MCF 10A (cell line): ENCODE data around the gene UBE2E1. TPM values are rescaled to one million over a fixed set of nuclear protein-coding genes. Genes with fewer than 3 reads are reported as not detected.

ENCODE experiments used
- BruUV-seq: library from RNA; stranded (reverse); fragments of 400-500 nt; replicated peaks from 2 replicates; lab custom pipeline; 2021; lab: Mats Ljungman, UMichigan
- CTCF ChIA-PET: fragments of 300-600 bp; sonication (Branson Sonifier 250); formaldehyde crosslinking; extraction: SDS; loops from one replicate; lab custom pipeline; 2021; ENCODE audit warnings: antibody characterized with exemption, inconsistent platforms; lab: Yijun Ruan, JAX
- POLR2A ChIA-PET: fragments of 300-600, 350-650 bp; sonication (Branson Sonifier 250); formaldehyde crosslinking; extraction: SDS; loops from one replicate; lab custom pipeline; 2020; ENCODE audit warnings: antibody characterized with exemption, inconsistent platforms; lab: Yijun Ruan, JAX
- DNase-seq: peaks from one replicate; pipeline ENCODE4 v3.0.0-alpha.2; 2018; ENCODE audit not compliant: unreplicated experiment
- H3K27ac Mint-ChIP-seq: one replicate; pipeline ENCODE4 v1.8.0; 2022; ENCODE audit warnings: mild to moderate bottlenecking, low read depth, mixed read lengths; ENCODE audit not compliant: unreplicated experiment
- H3K27me3 Mint-ChIP-seq: one replicate; pipeline ENCODE4 v1.8.0; 2022; ENCODE audit warnings: mixed read lengths; ENCODE audit not compliant: insufficient read depth, unreplicated experiment
- H3K36me3 Mint-ChIP-seq: one replicate; pipeline ENCODE4 v1.8.0; 2022; ENCODE audit warnings: mild to moderate bottlenecking, moderate library complexity, mixed read lengths; ENCODE audit not compliant: insufficient read depth, unreplicated experiment
- H3K4me1 Mint-ChIP-seq: one replicate; pipeline ENCODE4 v1.8.0; 2022; ENCODE audit warnings: mixed read lengths; ENCODE audit not compliant: insufficient read depth, unreplicated experiment
- H3K4me3 Mint-ChIP-seq: one replicate; pipeline ENCODE4 v1.8.0; 2022; ENCODE audit warnings: mild to moderate bottlenecking, moderate library complexity, mixed read lengths; ENCODE audit not compliant: unreplicated experiment
- H3K9me3 Mint-ChIP-seq: one replicate; pipeline ENCODE4 v1.8.0; 2022; ENCODE audit warnings: mixed read lengths; ENCODE audit not compliant: unreplicated experiment
- CTCF ChIP-seq: fragments of 200-600 bp; IDR thresholded peaks from one replicate; pipeline ENCODE4 v1.8.0; 2022; ENCODE audit warnings: antibody characterized with exemption, mild to moderate bottlenecking; ENCODE audit not compliant: unreplicated experiment
- intact Hi-C: fragments of 100-400 bp; cut with micrococcal nuclease; formaldehyde crosslinking; loops from 2 replicates; pipeline ENCODE4 v1.14.1; 2022
- total RNA-seq: library from RNA; stranded (reverse); gene quantifications from 2 replicates; pipeline ENCODE4 v1.2.3, GENCODE V29; 2022

UBE2E1 gene
- total RNA-seq, 1 experiment from 2014 or later = 128 TPM

- H3K4me1 Mint-ChIP-seq = no peaks in the 10 kb centered on the region
- BruUV-seq = no TSS peak
- no peak overlapping the region for H3K4me3 Mint-ChIP-seq
- no peak for DNase-seq
- intact Hi-C loops = loop anchor here (1.0 to 5.0 kb wide), 2 partner anchors 313 to 577 kb away; no protein-coding TSS in a partner anchor
- H3K36me3 Mint-ChIP-seq = peaks cover 7% of the 10 kb centered on the region
- H3K9me3 Mint-ChIP-seq = no peaks in the 10 kb centered on the region
- H3K27ac Mint-ChIP-seq = no peak overlapping the region
- no peaks in the 10 kb centered on the region for H3K27me3 Mint-ChIP-seq
- CTCF ChIA-PET = interaction anchor here (0.6 to 2.3 kb wide), 6 partner anchors 10 to 1026 kb away, joined by 3 to 11 read pairs (median 4); no protein-coding TSS in a partner anchor
- no peak for TF ChIP-seq CTCF
- POLR2A ChIA-PET = no interaction called here
These were observed 45.4 kb upstream of the UBE2E1 start for GRCh38 chr3:23760325-23760724.

- no peak for TF ChIP-seq CTCF
- BruUV-seq = no TSS peak
- no peak overlapping the region for H3K4me3 Mint-ChIP-seq
- H3K9me3 Mint-ChIP-seq = no peaks in the 10 kb centered on the region
- ChIA-PET CTCF (interaction anchor here (0.5 to 2.3 kb wide), 5 partner anchors 11 to 299 kb away, joined by 3 to 11 read pairs (median 3); no protein-coding TSS in a partner anchor), POLR2A (interaction anchor here (0.6 kb wide), 2 partner anchors 235 to 334 kb away, joined by 3 read pairs; no protein-coding TSS in a partner anchor)
- no peak overlapping the region for H3K27ac Mint-ChIP-seq
- DNase-seq = no peak
- no peaks in the 10 kb centered on the region for H3K27me3 Mint-ChIP-seq
- intact Hi-C loops = loop anchor here (1.0 to 5.0 kb wide), 2 partner anchors 314 to 578 kb away; no protein-coding TSS in a partner anchor
- no peaks in the 10 kb centered on the region for H3K4me1 Mint-ChIP-seq
- peaks cover 7% of the 10 kb centered on the region for H3K36me3 Mint-ChIP-seq
These were observed 44.8 kb upstream of the UBE2E1 start for GRCh38 chr3:23760871-23761373.

DNA sequence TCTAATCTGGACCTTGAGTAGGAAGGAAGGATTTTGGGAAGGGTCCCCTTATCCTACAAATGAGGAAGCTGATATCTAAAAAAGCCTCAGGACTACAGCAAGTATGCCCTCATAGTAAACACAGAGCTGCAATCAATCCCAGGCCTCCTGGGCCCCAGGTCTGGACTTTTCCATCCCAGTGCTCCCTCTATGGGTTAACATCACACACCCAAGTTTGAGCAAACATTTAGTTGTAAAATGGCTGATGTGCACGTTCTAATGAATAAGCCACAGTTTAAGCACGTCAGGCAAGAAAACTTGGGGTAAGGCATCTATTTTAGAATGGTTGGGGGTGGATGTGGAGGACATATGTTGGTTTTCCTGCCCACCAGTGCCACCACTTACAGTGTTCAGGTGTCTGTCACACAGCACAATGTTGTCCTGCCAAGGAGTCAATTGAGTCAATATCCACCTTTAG is 44.3 kb upstream of the UBE2E1 start:
- Mint-ChIP-seq H3K4me3 (no peak overlapping the region), H3K27me3 (no peaks in the 10 kb centered on the region), H3K9me3 (no peaks in the 10 kb centered on the region), H3K27ac (no peak overlapping the region), H3K4me1 (no peaks in the 10 kb centered on the region), H3K36me3 (peaks cover 7% of the 10 kb centered on the region)
- intact Hi-C loops = loop anchor here (5.0 kb wide), 1 partner anchor 314 kb away; no protein-coding TSS in a partner anchor
- no TSS peak for BruUV-seq
- peak; percentile 45 for TF ChIP-seq CTCF
- CTCF ChIA-PET = interaction anchor here (0.5 to 2.3 kb wide), 5 partner anchors 12 to 300 kb away, joined by 3 to 11 read pairs (median 3); no protein-coding TSS in a partner anchor
- POLR2A ChIA-PET = interaction anchor here (0.6 to 1.1 kb wide), 3 partner anchors 10 to 335 kb away, joined by 3 read pairs; no protein-coding TSS in a partner anchor
- DNase-seq = peak; percentile 66

DNA sequence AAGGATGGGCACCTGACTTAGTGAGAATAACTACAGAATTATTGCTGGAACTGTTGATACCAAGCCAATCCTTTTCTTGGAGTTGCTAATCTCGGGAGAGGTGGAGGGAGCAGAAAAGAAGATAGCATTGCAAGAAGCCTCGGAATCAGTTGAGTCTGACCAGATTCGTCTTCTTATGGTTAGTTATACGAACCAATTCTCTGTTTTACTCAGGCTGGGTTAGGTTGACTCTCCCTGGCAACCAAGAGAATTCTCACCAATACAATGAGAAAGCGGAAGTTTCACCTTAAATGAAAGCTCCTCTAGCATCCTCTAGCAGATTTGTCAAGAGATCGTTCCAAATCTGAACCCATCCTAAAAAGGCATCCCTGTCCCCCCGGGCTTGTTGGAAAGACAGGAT is 43.5 kb upstream of the UBE2E1 start:
- Mint-ChIP-seq H3K36me3 (peaks cover 7% of the 10 kb centered on the region), H3K4me3 (no peak overlapping the region), H3K4me1 (no peaks in the 10 kb centered on the region), H3K27me3 (no peaks in the 10 kb centered on the region), H3K27ac (no peak overlapping the region), H3K9me3 (no peaks in the 10 kb centered on the region)
- intact Hi-C loops = loop anchor here (5.0 kb wide), 1 partner anchor 315 kb away; no protein-coding TSS in a partner anchor
- no peak for TF ChIP-seq CTCF
- no peak for DNase-seq
- ChIA-PET POLR2A (interaction anchor here (0.7 to 1.1 kb wide), 3 partner anchors 9 to 589 kb away, joined by 3 to 4 read pairs (median 3); no protein-coding TSS in a partner anchor), CTCF (interaction anchor here (0.6 to 2.3 kb wide), 5 partner anchors 12 to 579 kb away, joined by 3 to 11 read pairs (median 3); no protein-coding TSS in a partner anchor)
- BruUV-seq = no TSS peak
